Epithelial cell of proximal tubule (primary cell): Measurements from ENCODE around the gene AGMAT. TPM values are rescaled to one million over a fixed set of nuclear protein-coding genes. Genes with fewer than 3 reads are reported as not detected.

Experiments used
- DNase-seq: peaks from one replicate; pipeline ENCODE4 v3.0.0-alpha.2; 2011; ENCODE audit warnings: low read depth
- H3K4me3 ChIP-seq: 2 replicates; pipeline ENCODE4 v1.5.1; 2011; ENCODE audit warnings: low read depth, mild to moderate bottlenecking, low read length
- total RNA-seq: library from RNA; depleted of rRNA; stranded (reverse); fragments of >200 nt; gene quantifications from 2 replicates; pipeline ENCODE4 v1.2.3, GENCODE V29; 2015
- TF ChIP-seq, protein P1 (sequence below): conservative IDR thresholded peaks from 2 replicates; pipeline ENCODE4 v1.5.1; 2012; ENCODE audit warnings: low read depth, mild to moderate bottlenecking, low read length

AGMAT gene
- total RNA-seq, 1 donor from 2014 or later: 3.2 TPM

DNA sequence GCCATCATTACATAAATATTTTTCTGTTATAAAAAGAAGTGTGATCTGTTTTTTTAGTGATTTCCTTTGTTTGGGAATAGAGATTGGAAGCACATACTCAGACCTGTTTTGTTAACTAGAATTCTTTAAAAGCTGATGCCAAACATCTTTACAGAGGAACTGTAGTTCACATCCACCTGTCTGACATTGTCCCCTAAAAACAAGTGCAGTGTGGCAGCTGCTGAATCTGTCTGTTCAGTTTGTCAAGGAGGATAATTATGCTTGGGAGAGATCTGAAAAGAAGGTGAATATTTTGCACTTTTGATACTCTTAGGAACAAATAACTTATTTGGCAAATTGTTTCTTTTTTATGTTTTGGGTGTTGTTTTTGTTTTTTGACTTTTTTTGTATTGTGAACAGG is 13.6 kb downstream of the AGMAT start:
- no peak overlapping the region for H3K4me3 ChIP-seq
- no peak for DNase-seq
- TF ChIP-seq, protein P1, sequence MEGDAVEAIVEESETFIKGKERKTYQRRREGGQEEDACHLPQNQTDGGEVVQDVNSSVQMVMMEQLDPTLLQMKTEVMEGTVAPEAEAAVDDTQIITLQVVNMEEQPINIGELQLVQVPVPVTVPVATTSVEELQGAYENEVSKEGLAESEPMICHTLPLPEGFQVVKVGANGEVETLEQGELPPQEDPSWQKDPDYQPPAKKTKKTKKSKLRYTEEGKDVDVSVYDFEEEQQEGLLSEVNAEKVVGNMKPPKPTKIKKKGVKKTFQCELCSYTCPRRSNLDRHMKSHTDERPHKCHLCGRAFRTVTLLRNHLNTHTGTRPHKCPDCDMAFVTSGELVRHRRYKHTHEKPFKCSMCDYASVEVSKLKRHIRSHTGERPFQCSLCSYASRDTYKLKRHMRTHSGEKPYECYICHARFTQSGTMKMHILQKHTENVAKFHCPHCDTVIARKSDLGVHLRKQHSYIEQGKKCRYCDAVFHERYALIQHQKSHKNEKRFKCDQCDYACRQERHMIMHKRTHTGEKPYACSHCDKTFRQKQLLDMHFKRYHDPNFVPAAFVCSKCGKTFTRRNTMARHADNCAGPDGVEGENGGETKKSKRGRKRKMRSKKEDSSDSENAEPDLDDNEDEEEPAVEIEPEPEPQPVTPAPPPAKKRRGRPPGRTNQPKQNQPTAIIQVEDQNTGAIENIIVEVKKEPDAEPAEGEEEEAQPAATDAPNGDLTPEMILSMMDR: no peak

DNA sequence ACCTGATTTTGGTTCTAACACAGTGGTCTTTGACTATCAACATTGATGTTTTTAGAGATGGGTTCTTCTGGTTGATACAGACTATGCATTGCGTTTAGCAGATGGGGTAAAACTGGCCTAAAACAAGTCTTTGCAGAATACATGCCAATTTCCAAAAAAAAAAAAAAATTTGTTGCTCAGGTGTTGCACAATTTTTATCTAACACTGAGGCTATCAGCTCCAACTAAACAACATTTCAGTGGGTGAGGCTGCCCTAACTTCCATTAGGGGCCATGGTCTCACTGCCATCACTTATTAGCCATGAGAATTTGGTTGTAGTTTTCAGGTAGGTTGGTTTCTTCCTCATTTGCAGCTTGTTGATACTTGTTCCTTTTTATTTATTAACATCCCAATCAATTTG is 14.0 kb downstream of the AGMAT start:
- H3K4me3 ChIP-seq: no peak overlapping the region
- TF ChIP-seq, protein P1: no peak
- no peak for DNase-seq

DNA sequence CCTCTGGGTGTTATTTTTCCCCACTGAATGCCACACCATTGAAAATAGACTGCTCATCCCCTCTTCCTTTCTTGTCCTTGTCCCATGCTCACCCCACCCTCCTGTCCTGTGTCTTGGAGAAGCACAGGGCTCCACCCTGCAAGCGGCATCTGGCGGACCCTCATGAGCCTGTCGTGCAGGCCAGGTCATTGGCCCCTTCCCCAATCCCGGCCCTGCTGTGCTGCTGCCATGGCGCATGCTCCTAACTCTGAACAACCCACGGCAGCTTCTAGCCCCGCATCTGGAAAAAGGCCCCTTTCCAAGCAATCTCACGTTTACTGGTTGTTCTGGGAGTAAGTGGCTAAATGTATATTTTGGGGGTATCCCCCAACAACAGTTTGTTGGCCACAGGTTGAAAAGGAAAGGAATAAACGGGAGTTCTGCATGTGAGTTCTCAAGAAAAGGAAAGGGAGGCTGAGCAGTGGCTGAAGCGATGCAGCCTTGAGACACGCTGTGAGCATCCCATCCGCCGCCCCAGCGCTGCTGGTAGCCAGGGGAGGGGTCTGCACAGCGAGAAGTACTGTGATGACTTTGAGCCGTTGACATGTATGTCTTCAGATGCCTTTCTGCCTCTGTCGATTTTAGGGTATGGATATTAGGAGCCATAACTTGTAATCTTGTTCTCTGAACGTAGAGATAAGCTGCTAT is 16.3 kb downstream of the AGMAT start:
- TF ChIP-seq, protein P1: no peak
- H3K4me3 ChIP-seq: no peak overlapping the region
- DNase-seq: no peak

DNA sequence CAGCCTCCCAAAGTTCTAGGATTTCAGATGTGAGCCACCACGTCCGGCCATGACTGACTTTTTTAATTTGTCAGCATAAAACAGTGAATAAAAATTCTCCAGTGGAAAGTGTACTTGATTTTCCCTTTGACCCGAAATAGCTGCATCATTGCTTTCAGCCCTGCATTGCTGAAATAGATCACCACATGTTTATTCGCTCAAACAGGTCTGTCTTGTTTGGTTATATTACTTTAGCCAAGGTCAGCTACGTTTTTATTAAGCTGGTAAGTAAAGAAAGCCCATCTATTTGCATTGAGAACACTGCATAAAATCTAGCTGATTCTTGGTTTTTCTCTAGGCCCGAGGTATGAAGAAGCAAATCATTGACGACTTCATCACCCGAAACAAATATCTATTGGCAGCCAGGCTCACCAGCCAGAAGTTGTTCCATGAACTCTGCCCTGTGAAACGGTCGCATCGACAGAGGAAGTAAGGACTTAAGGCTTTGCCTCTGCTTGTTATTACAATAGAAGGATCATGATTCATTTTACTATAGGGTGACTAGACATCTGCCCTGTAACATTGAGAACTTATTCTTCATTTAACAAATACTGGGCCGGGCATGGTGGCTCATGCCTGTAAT is 25.6 kb downstream of the AGMAT start:
- peak; percentile 85 for DNase-seq
- TF ChIP-seq, protein P1: no peak
- H3K4me3 ChIP-seq: no peak overlapping the region

DNA sequence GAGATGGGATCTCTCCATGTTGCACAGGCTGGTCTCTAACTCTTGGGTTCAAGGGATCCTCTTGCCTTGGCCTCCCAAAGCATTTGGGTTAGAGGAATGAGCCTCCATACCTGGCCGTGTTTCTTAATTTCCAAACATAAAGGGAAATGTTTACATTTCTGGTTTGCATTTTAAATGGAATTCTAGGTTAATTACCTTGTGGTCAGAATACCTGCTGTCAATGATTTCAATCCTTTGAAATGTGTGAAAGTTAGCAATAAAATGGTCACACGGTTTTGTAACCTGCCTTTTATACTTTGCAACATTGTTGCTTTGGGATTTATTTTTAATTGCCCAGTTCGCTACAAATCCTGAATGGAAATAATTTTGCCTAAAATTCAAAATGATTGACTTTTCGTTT is 26.3 kb downstream of the AGMAT start:
- TF ChIP-seq, protein P1: no peak
- no peak overlapping the region for H3K4me3 ChIP-seq
- no peak for DNase-seq

DNA sequence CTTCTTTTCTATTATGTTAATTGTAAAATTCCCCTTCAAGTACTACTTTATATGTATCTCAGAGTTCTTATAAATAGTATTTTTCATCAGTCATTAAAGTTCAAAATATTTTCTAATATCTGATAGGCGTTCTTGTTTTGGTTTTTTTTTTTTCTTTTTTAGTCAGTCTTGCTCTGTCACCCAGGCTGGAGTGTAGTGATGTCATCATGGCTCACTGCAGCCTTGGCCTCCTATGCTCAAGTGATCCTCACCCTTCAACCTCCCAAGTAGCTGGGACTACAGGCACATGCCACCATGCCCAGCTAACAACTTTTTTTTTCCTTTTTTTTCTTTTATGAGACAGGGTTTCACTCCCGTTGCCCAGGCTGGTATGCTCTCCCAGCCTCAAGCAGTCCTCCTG is 27.3 kb downstream of the AGMAT start:
- no peak for DNase-seq
- H3K4me3 ChIP-seq: no peak overlapping the region
- TF ChIP-seq, protein P1: no peak

DNA sequence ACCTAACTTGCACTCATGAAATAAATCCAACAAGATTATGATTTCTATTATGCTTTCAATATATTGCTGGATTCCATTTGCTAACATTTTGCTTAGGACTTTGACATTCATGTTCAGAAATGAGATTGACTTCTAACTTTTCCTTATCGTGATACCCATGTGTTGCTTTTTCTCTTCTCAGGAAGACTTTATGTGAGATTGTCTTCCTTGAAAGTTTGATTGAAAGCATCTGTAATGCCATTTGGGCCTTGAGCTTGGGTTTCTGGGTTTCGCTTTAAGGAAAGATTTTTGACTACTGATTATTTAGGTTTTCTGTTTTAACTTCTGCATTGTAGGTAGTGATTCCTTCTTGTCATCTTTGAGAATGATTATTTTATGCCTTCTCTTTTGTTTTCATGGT is 27.8 kb downstream of the AGMAT start:
- TF ChIP-seq, protein P1: no peak
- no peak for DNase-seq
- H3K4me3 ChIP-seq: no peak overlapping the region
